ENCODE results near the gene SLC5A9.

DNA sequence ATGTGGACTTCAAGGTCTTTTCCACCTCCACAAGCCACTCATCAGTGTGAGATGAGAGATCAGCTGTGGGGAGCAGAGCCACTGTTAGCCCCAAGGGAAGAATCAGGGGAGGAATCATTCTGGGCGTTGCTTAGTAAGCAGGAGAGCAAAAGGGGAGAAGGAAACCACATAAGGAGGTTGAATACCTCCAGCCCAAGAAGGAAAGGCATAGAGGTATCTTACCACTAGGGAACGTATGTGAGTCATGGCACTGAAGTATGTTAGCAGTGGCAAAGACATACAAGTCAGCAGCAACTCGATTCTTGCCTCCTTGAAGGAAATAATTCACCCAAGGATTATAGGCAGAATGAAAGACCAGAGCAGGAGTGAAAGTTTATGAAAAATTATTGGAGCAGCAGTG lies 31.6 kb upstream of the SLC5A9 start:
- TF ChIP-seq EZH2phosphoT487 (IDR thresholded peaks at IDR 0.05; ENCODE audit: insufficient read depth, low read depth) (no peak), EZH2 (IDR thresholded peaks at IDR 0.05; ENCODE audit: insufficient read depth, poor library complexity, severe bottlenecking) (no peak)

Data from GM23248 (cell line).